Mesothelial cell of epicardium (in vitro differentiated cells): ENCODE measurements around the gene PLA2G3. TPM values are rescaled to one million over a fixed set of nuclear protein-coding genes. Genes with fewer than 3 reads are reported as not detected.

Experiments used
- DNase-seq, 2 experiments: peaks; one replicate each; pipeline ENCODE4 v3.0.0; 2021; ENCODE audit warnings: low spot score in 2 of 2; ENCODE audit not compliant: unreplicated experiment in 2 of 2
- H3K27ac Mint-ChIP-seq: 2 replicates; pipeline ENCODE4 v1.8.0; 2021; ENCODE audit warnings: mixed read lengths
- H3K27me3 Mint-ChIP-seq: 2 replicates; pipeline ENCODE4 v1.8.0; 2021; ENCODE audit warnings: low read depth, mixed read lengths
- H3K36me3 Mint-ChIP-seq: 2 replicates; pipeline ENCODE4 v1.8.0; 2021; ENCODE audit warnings: mixed read lengths
- H3K4me1 Mint-ChIP-seq: 2 replicates; pipeline ENCODE4 v1.8.0; 2021; ENCODE audit warnings: mixed read lengths
- H3K4me3 Mint-ChIP-seq: 2 replicates; pipeline ENCODE4 v1.8.0; 2021; ENCODE audit warnings: mild to moderate bottlenecking, moderate library complexity, mixed read lengths
- H3K9me3 Mint-ChIP-seq: 2 replicates; pipeline ENCODE4 v1.8.0; 2021; ENCODE audit warnings: mixed read lengths
- CTCF ChIP-seq: fragments of 200-600 bp; sonication (generic); IDR thresholded peaks from one replicate; pipeline ENCODE4 v1.5.0; 2021; ENCODE audit warnings: antibody characterized with exemption; ENCODE audit not compliant: unreplicated experiment
- total RNA-seq: library from RNA; stranded (reverse); gene quantifications from 3 replicates; pipeline ENCODE4 v1.2.1, GENCODE V29; 2021

PLA2G3 gene
- total RNA-seq, 1 donor from 2014 or later, result 0.20 TPM

GRCh38 chr22:31138126-31138525 is 2.2 kb downstream of the PLA2G3 start:
- no peak for DNase-seq
- Mint-ChIP-seq H3K4me3 (no peak overlapping the region), H3K27ac (no peak overlapping the region), H3K4me1 (no peaks in the 10 kb centered on the region), H3K27me3 (peaks cover 25% of the 10 kb centered on the region), H3K36me3 (no peaks in the 10 kb centered on the region), H3K9me3 (no peaks in the 10 kb centered on the region)
- TF ChIP-seq CTCF, result no peak

- Mint-ChIP-seq H3K9me3 (no peaks in the 10 kb centered on the region), H3K27me3 (peaks cover 24% of the 10 kb centered on the region), H3K4me3 (no peak overlapping the region), H3K36me3 (no peaks in the 10 kb centered on the region), H3K27ac (no peak overlapping the region), H3K4me1 (no peaks in the 10 kb centered on the region)
- no peak for TF ChIP-seq CTCF
- no peak for DNase-seq
Observed at GRCh38 chr22:31137721-31138120, 2.6 kb downstream of the PLA2G3 start.

GRCh38 chr22:31136711-31137110 is 3.6 kb downstream of the PLA2G3 start:
- Mint-ChIP-seq H3K4me3 (no peak overlapping the region), H3K36me3 (no peaks in the 10 kb centered on the region), H3K9me3 (no peaks in the 10 kb centered on the region)

GRCh38 chr22:31136155-31136554 is 4.2 kb downstream of the PLA2G3 start:
- no peak overlapping the region for H3K4me3 Mint-ChIP-seq
- no peaks in the 10 kb centered on the region for H3K9me3 Mint-ChIP-seq
- no peak for TF ChIP-seq CTCF
- H3K36me3 Mint-ChIP-seq, result no peaks in the 10 kb centered on the region
- no peaks in the 10 kb centered on the region for H3K4me1 Mint-ChIP-seq
- no peak for DNase-seq
- H3K27me3 Mint-ChIP-seq, result peaks cover 21% of the 10 kb centered on the region
- no peak overlapping the region for H3K27ac Mint-ChIP-seq

More at GRCh38 chr22:31136711-31137110, 3.6 kb downstream of the PLA2G3 start:
- no peak for TF ChIP-seq CTCF
- Mint-ChIP-seq H3K27me3 (peaks cover 23% of the 10 kb centered on the region), H3K27ac (no peak overlapping the region), H3K4me1 (no peaks in the 10 kb centered on the region)
- DNase-seq, result no peak

GRCh38 chr22:31135706-31136105 is 4.6 kb downstream of the PLA2G3 start:
- no peak overlapping the region for H3K4me3 Mint-ChIP-seq
- no peaks in the 10 kb centered on the region for H3K9me3 Mint-ChIP-seq
- H3K27ac Mint-ChIP-seq, result no peak overlapping the region

More at GRCh38 chr22:31135706-31136105, 4.6 kb downstream of the PLA2G3 start:
- no peak for DNase-seq
- H3K27me3 Mint-ChIP-seq, result peaks cover 21% of the 10 kb centered on the region
- peaks cover 1% of the 10 kb centered on the region for H3K36me3 Mint-ChIP-seq
- H3K4me1 Mint-ChIP-seq, result no peaks in the 10 kb centered on the region
- no peak for TF ChIP-seq CTCF
